Lung (tissue), 12 donors: ENCODE results near the gene AHCYL1. TPM values are rescaled to one million over a fixed set of nuclear protein-coding genes. Genes with fewer than 3 reads are reported as not detected.

Experiments used
- ATAC-seq: fragments of 200-7000 bp; cut with Tn5 transposase; one replicate; pipeline ENCODE4 v1.9.1; 2020; ENCODE audit warnings: moderate number of reproducible peaks; ENCODE audit not compliant: insufficient read depth, low FRiP score
- DNase-seq, 3 donors: peaks; one replicate each; pipeline ENCODE4 v3.0.0-alpha.2; 2013 to 2017
- H3K27ac ChIP-seq, 2 donors: one replicate each; pipeline ENCODE4 v1.5.1; 2013; ENCODE audit warnings: mild to moderate bottlenecking in 2 of 2, moderate library complexity in 2 of 2, control low read depth in 1 of 2, inconsistent platforms in 1 of 2, low read depth in 1 of 2, low read length in 1 of 2
- H3K27me3 ChIP-seq, 3 donors: one replicate each; pipeline ENCODE4 v1.5.1; 2013; ENCODE audit warnings: low read length in 2 of 3; ENCODE audit not compliant: control insufficient read depth in 3 of 3, insufficient read depth in 3 of 3
- H3K36me3 ChIP-seq, 4 donors: one replicate each; pipeline ENCODE4 v1.5.1; 2013; ENCODE audit warnings: low read length in 4 of 4, mild to moderate bottlenecking in 1 of 4, moderate library complexity in 1 of 4; ENCODE audit not compliant: control insufficient read depth in 4 of 4, insufficient read depth in 4 of 4
- H3K4me1 ChIP-seq, 5 donors: one replicate each; pipeline ENCODE4 v1.5.1; 2013; ENCODE audit warnings: low read length in 5 of 5, mild to moderate bottlenecking in 2 of 5, moderate library complexity in 1 of 5; ENCODE audit not compliant: control insufficient read depth in 5 of 5, insufficient read depth in 5 of 5
- H3K4me3 ChIP-seq: one replicate; pipeline ENCODE4 v1.5.1; 2013; ENCODE audit warnings: mild to moderate bottlenecking, control low read depth, moderate library complexity
- H3K9ac ChIP-seq, 2 donors: one replicate each; pipeline ENCODE4 v1.5.1; 2013; ENCODE audit warnings: low read length in 2 of 2, control low read depth in 1 of 2; ENCODE audit not compliant: insufficient read depth in 1 of 2
- H3K9me3 ChIP-seq, 4 donors: one replicate each; pipeline ENCODE4 v1.5.1; 2013; ENCODE audit warnings: low read length in 3 of 4, mild to moderate bottlenecking in 1 of 4, moderate library complexity in 1 of 4; ENCODE audit not compliant: control insufficient read depth in 4 of 4, insufficient read depth in 3 of 4
- WGBS, 2 donors: extraction: QIAGEN DNeasy Blood & Tissue Kit; methylation state at CpG; one replicate each; pipeline ENCODE4 v1.1.7; 2013; 5-methylcytosine and 5-hydroxymethylcytosine counted together
- polyA plus RNA-seq, 2 donors: library from polyadenylated mRNA; stranded (reverse); fragments of 200-250 nt; gene quantifications; one replicate each; pipeline ENCODE4 v1.2.1, GENCODE V29; 2013
- total RNA-seq, 2 donors: library from RNA; depleted of rRNA in 1 of 2; stranded (reverse); fragments of >200 nt in 1 of 2; gene quantifications; one replicate each; pipeline ENCODE4 v1.2.1, GENCODE V29; 2014 to 2021
- TF ChIP-seq, protein P1 (sequence below): IDR thresholded peaks from 2 replicates; pipeline ENCODE4 v1.5.1; 2012; ENCODE audit warnings: mild to moderate bottlenecking; ENCODE audit errors: control extremely low read depth, extremely low read depth
- donor health status: control.
- donor health status: control.
- donor health status: Bipolar disorder and iron deficiency.
- donor health status: healthy.
- donor health status: DM: yes; HTN: yes; CAD: no.

Gene AHCYL1
- total and polyA plus RNA-seq, 4 donors = 44.4 to 77.7 (median 56.3) TPM

DNA sequence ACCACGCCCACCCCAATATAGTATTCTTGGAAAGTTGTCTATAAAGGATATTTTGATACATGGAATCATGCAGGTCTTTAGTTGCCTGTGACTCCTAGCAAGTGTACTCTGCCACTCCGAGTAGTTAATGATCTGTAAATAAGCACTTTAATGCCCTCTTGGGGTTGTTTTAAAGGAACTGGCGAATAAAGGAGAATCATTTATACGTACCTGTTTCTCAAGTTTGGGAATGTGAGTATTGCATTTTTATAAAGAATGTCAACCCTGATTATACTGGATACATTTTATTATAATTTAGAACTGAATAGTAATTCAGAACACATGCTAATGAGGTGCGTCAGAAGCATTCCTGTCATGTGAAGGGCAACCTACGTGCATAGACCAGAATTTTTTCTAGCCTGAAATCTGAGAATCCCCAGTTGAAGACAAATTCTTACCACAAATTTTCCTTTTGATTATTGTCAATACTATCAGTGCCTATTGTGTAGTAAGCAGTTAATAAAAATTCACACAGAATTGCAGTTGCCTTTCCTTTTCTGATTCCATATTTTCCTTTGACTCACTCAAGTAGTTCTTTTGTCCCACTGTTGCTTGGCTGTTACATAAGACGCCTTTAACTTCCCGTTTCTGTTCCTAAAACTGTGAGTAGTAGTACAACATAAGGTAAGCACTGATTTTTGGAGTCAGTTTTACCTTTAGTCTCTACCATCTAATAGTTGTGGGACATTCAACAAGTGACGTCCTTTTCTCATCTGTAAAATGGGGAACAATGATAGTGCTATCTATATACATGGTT lies 5.1 kb downstream of the AHCYL1 start:
- Histone ChIP-seq H3K4me3 (no peak overlapping the region), H3K9me3 (no peaks in the 10 kb centered on the region), H3K36me3 (peaks cover 2 to 5% (median 3%) of the 10 kb centered on the region in 4 donors), H3K4me1 (peaks cover 6 to 50% (median 13%) of the 10 kb centered on the region in 5 donors), H3K27me3 (no peaks in the 10 kb centered on the region), H3K9ac (no peak overlapping the region), H3K27ac (no peak overlapping the region)
- WGBS, 2 donors = 64% methylated on average over 9 of the region's 9 CpGs
- TF ChIP-seq, protein P1, sequence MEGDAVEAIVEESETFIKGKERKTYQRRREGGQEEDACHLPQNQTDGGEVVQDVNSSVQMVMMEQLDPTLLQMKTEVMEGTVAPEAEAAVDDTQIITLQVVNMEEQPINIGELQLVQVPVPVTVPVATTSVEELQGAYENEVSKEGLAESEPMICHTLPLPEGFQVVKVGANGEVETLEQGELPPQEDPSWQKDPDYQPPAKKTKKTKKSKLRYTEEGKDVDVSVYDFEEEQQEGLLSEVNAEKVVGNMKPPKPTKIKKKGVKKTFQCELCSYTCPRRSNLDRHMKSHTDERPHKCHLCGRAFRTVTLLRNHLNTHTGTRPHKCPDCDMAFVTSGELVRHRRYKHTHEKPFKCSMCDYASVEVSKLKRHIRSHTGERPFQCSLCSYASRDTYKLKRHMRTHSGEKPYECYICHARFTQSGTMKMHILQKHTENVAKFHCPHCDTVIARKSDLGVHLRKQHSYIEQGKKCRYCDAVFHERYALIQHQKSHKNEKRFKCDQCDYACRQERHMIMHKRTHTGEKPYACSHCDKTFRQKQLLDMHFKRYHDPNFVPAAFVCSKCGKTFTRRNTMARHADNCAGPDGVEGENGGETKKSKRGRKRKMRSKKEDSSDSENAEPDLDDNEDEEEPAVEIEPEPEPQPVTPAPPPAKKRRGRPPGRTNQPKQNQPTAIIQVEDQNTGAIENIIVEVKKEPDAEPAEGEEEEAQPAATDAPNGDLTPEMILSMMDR = no peak
- ATAC-seq (no peak), DNase-seq (no peak)

DNA sequence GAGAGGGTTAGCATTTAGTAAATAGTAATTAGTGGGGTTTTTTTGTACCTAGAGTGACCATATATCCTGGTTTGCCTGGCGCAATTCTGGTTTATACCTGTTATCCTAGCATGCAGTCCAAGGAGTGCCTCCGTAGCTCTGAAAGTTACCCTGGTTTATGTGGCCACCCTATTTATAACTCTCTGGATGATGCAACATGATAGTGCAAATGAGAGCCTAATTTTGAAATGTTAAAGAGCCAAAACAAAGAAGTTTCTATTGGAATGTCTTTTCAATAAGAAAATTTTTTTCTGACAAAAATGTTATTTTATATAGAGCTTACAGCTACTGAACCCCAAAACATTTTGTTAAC lies 5.7 kb downstream of the AHCYL1 start:
- no peak overlapping the region for H3K27ac ChIP-seq
- H3K4me3 ChIP-seq = no peak overlapping the region
- peaks cover 8 to 52% (median 13%) of the 10 kb centered on the region in 5 donors for H3K4me1 ChIP-seq
- H3K9ac ChIP-seq = no peak overlapping the region
- 56 to 64% methylated on average over 2 of the region's 2 CpGs for WGBS, 2 donors
- TF ChIP-seq, protein P1 = no peak
- ATAC-seq (no peak), DNase-seq (no peak)
- peaks cover 2 to 5% (median 3%) of the 10 kb centered on the region in 4 donors for H3K36me3 ChIP-seq
- no peaks in the 10 kb centered on the region for H3K27me3 ChIP-seq
- H3K9me3 ChIP-seq = no peaks in the 10 kb centered on the region

DNA sequence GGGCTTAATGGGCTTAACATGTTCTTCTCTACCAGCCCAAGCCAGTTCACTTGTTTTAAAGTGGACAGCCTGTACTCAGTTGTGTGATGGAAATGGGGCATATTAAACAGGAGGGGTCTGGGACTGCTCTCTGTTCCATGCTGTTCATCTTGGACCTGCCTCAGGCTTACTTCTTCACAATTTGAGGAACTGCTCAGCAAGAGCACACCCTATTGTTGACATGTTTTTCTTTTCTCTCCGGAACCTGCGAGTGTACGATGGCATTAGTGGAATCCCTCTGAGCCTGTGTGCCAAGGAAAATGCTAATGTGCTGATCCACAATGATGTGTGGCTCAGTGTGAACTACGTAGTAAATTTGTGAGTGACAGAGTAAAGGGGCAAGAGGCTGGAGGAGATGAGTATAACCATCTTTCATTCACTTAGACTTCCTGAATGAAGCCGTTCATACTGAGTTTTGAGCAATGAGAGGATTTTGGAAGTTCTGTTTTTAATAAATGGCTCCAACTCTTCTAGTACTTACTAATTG lies 6.9 kb downstream of the AHCYL1 start:
- H3K4me1 ChIP-seq = peaks cover 8 to 45% (median 12%) of the 10 kb centered on the region in 5 donors
- H3K27ac ChIP-seq = no peak overlapping the region
- H3K9ac ChIP-seq = no peak overlapping the region
- no peaks in the 10 kb centered on the region for H3K9me3 ChIP-seq
- ATAC-seq (no peak), DNase-seq (no peak)
- TF ChIP-seq, protein P1 = no peak
- H3K4me3 ChIP-seq = no peak overlapping the region
- peaks cover 2 to 6% (median 4%) of the 10 kb centered on the region in 4 donors for H3K36me3 ChIP-seq
- 77% methylated on average over 5 of the region's 5 CpGs for WGBS, 2 donors
- H3K27me3 ChIP-seq = no peaks in the 10 kb centered on the region
